Measurements from ENCODE around the gene ZIC4. TPM values are rescaled to one million over a fixed set of nuclear protein-coding genes. Genes with fewer than 3 reads are reported as not detected.

Gene ZIC4
- total RNA-seq, 1 donor from 2014 or later: not detected

DNA sequence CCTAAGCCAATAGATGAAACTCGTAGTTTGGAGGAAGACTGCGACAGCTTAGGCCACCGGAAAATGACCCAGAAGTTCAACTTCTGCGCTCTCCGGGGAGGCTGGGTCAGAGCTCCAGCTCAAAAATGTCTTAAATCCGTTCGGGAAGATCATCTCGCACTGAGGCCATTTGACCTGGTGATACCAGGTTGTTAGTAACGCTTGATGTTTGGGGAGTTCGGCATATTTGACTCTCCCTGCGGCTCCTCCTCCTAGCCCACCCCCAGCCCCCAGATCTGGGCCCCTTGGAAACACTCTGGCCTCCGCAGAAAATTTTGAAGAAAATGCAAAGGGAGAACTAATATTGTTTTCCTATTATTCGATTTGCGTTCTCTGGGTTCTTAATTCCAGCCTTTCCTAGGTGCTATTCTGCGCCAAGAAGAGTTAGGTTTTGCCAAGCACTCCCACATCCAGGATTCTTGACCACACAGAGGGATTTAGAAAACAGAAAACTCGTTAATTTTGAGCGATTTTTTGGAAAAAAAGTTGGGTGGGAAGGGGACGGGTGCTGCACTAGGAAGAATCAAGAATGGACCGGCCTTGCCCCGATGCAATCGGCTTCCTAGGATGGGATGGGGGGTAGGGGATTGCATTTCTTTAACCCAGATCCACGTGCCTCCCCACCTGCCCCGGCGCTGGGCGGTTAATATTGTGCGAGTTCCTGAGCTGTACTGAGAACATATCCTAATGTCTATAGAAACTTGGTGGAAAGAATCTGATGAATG lies 50.0 kb downstream of the ZIC4 start:
- DNase-seq (ENCODE audit: low spot score): no peak

DNA sequence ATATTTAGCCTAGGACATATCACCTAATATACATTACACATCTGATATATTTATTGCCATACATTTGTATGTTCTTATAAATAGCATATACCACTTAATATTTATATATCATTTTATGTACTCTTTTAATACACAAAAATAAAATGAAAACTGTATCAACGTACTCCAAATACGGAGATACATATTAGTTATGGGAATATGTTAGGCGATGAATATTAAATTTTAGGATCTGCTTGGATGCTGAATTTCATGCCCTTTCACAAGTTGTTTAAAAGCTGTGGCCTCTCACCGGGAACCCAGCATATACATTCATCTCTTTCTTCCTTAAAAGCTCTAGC lies 50.6 kb downstream of the ZIC4 start:
- no peak for DNase-seq (ENCODE audit: low spot score)

DNA sequence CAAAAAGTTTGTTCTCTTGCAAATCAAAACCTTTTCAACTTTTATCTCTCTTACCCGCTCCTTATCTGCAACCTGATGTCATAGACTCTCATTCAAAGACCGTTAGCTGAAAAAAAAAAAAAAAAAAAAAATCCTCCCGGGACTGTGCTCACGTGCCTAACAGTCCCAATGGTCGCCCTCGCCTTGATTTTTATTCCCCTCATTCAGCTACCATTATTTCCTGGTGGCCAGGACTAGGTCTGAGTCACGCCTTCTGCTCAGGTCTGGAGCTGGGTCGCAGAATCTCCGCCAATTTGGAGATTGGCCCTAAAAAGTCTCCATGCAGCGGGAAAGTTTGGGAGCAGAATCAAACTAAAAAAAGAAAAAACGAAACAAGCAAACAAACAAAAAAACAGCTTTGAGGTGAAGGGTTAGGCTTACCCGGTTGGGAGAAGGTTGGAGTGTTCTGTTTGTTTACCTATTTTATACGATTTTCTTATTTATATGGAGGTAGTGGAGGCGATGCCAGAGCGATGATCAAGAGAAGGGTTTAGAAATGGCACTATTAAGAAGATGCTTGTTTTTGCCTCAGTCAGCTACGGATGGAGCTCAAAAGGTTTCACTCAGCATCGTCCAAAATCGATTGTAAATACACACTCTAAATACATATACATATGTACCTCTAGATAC lies 51.1 kb downstream of the ZIC4 start:
- no peak for DNase-seq (ENCODE audit: low spot score)

GRCh38 chr3:147354623-147355022 lies 51.7 kb downstream of the ZIC4 start:
- DNase-seq (ENCODE audit: low spot score): peak; percentile 81

DNA sequence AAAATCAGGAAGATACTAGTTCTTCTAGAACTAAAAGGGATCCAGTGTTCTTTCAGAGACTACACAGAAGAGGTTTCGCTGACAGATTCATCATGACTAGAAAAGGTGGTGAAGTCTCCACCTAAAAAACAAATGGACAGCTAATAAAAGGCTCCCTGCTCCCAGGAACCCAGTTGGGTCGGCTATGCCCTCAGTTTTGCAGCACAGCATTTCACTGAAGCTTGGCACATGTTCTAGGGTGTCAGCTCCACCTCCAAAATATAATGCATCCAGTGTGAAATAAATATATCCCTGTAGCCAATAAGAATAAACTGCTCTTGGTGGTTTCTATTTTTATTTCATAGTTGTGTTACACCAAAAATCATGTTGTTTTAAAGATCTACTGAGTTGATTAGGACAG lies 55.0 kb downstream of the ZIC4 start:
- no peak for DNase-seq (ENCODE audit: low spot score)

DNA sequence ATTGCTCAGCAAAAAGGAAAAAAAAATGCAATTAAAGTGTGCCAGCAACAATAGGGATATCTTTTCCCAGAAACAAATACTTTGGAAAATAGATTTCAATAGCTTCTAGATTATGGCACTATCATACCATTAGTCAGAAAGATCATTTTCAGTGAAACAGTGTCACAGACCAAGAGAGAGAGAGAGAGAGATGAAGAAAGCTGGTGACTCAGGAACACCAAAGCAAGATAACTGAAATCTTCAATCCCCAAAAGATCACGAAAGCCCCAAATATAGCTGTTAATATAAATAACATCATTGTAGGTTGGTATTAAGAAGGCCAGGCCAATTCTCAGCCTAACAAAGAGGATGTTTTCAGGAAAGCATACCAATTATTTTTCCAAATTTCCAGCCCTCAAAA lies 57.4 kb downstream of the ZIC4 start:
- DNase-seq (ENCODE audit: low spot score): no peak

GRCh38 chr3:147343926-147344325 lies 62.4 kb downstream of the ZIC4 start:
- no peak for DNase-seq (ENCODE audit: low spot score)

- no peak for DNase-seq (ENCODE audit: low spot score)
Observed at GRCh38 chr3:147341727-147342126, 64.6 kb downstream of the ZIC4 start.

GRCh38 chr3:147336543-147337278 lies 69.6 kb downstream of the ZIC4 start:
- no peak for DNase-seq (ENCODE audit: low spot score)

Other genes starting within 250 kb of the ZIC4 start
- not detected for gene ZIC1, start 2.8 kb upstream of the ZIC4 start, total RNA-seq

Measured in mesenteric fat pad (tissue), 1 donor.